Measurements from ENCODE around the gene ZCCHC7.
"Not testable (repeated sequence)": the region's sequence is repeated elsewhere in the genome, so short reads cannot be mapped to it uniquely, and the experiment has no call there.

ZCCHC7 gene

GRCh38 chr9:37259951-37260350, 139.6 kb downstream of the ZCCHC7 start:
- DNase-seq = no peak

- DNase-seq = no peak
These were observed 142.0 kb downstream of the ZCCHC7 start for GRCh38 chr9:37262410-37262809.

- DNase-seq = no peak
These were observed 144.2 kb downstream of the ZCCHC7 start for GRCh38 chr9:37264539-37264938.

- no peak for DNase-seq
These were observed 146.3 kb downstream of the ZCCHC7 start for GRCh38 chr9:37266630-37267029.

- DNase-seq = no peak
These were observed 148.8 kb downstream of the ZCCHC7 start for GRCh38 chr9:37269221-37269620.

GRCh38 chr9:37271679-37272078, 151.3 kb downstream of the ZCCHC7 start:
- no peak for DNase-seq

- DNase-seq = no peak
These were observed 153.2 kb downstream of the ZCCHC7 start for GRCh38 chr9:37273595-37273994.

- no peak for DNase-seq
These were observed 161.2 kb downstream of the ZCCHC7 start for GRCh38 chr9:37281541-37281940.

GRCh38 chr9:37283730-37284325, 163.5 kb downstream of the ZCCHC7 start:
- no peak for DNase-seq

GRCh38 chr9:37284636-37285035, 164.3 kb downstream of the ZCCHC7 start:
- DNase-seq = no peak

- no peak for DNase-seq
These were observed 166.3 kb downstream of the ZCCHC7 start for GRCh38 chr9:37286530-37287175.

- DNase-seq = no peak
These were observed 166.9 kb downstream of the ZCCHC7 start for GRCh38 chr9:37287317-37287716.

GRCh38 chr9:37289631-37290030, 169.3 kb downstream of the ZCCHC7 start:
- DNase-seq = no peak

GRCh38 chr9:37290366-37290939, 170.1 kb downstream of the ZCCHC7 start:
- DNase-seq = no peak

GRCh38 chr9:37290940-37291485, 170.6 kb downstream of the ZCCHC7 start:
- DNase-seq = no peak

GRCh38 chr9:37291612-37292238, 171.4 kb downstream of the ZCCHC7 start:
- DNase-seq = not testable (repeated sequence)

GRCh38 chr9:37292896-37293295, 172.5 kb downstream of the ZCCHC7 start:
- DNase-seq = no peak

GRCh38 chr9:37293664-37294524, 173.5 kb downstream of the ZCCHC7 start:
- DNase-seq = no peak

GRCh38 chr9:37295178-37295577, 174.8 kb downstream of the ZCCHC7 start:
- no peak for DNase-seq

GRCh38 chr9:37295796-37296195, 175.4 kb downstream of the ZCCHC7 start:
- no peak for DNase-seq

- no peak for DNase-seq
These were observed 177.2 kb downstream of the ZCCHC7 start for GRCh38 chr9:37297592-37297991.

- DNase-seq = no peak
These were observed 180.2 kb downstream of the ZCCHC7 start for GRCh38 chr9:37300620-37301019.

All from stimulated activated naive CD4-positive, alpha-beta T cell (primary cell).